Smooth muscle cell (in vitro differentiated cells): ENCODE measurements around the gene PTH1R. TPM values are rescaled to one million over a fixed set of nuclear protein-coding genes. Genes with fewer than 3 reads are reported as not detected.

ENCODE experiments used
- DNase-seq: peaks from one replicate; lab custom pipeline; 2025; ENCODE audit not compliant: unreplicated experiment; lab: John Stamatoyannopoulos, UW
- H2AFZ ChIP-seq: fragments of 200-600 bp; sonication (generic); 2 replicates; pipeline ENCODE4 v1.6.0; 2016; ENCODE audit warnings: antibody characterized with exemption, low read depth, mild to moderate bottlenecking
- H3F3A ChIP-seq: fragments of 200-600 bp; sonication (generic); 2 replicates; pipeline ENCODE4 v1.6.0; 2017; ENCODE audit warnings: antibody characterized with exemption, low read depth
- H3K27ac ChIP-seq: fragments of 200-600 bp; sonication (generic); 2 replicates; pipeline ENCODE4 v1.5.1; 2016; ENCODE audit warnings: low read depth, mild to moderate bottlenecking
- H3K27me3 ChIP-seq: fragments of 200-600 bp; sonication (generic); 2 replicates; pipeline ENCODE4 v1.6.1; 2016; ENCODE audit warnings: low read depth, mild to moderate bottlenecking
- H3K36me3 ChIP-seq: fragments of 200-600 bp; sonication (generic); 2 replicates; pipeline ENCODE4 v1.5.1; 2016; ENCODE audit warnings: low read depth
- H3K4me1 ChIP-seq: fragments of 200-600 bp; sonication (generic); 2 replicates; pipeline ENCODE4 v1.5.1; 2016; ENCODE audit warnings: low read depth
- H3K4me2 ChIP-seq: fragments of 200-600 bp; sonication (generic); 2 replicates; pipeline ENCODE4 v1.6.0; 2016; ENCODE audit warnings: mild to moderate bottlenecking
- H3K4me3 ChIP-seq: fragments of 200-600 bp; sonication (generic); 2 replicates; pipeline ENCODE4 v1.5.1; 2016; ENCODE audit warnings: mild to moderate bottlenecking
- H3K79me2 ChIP-seq: fragments of 200-600 bp; sonication (generic); 2 replicates; pipeline ENCODE4 v1.6.0; 2016; ENCODE audit warnings: low read depth, mild to moderate bottlenecking
- H3K9ac ChIP-seq: fragments of 200-600 bp; sonication (generic); 2 replicates; pipeline ENCODE4 v1.6.0; 2016; ENCODE audit warnings: low read depth
- H3K9me3 ChIP-seq: fragments of 200-600 bp; sonication (generic); replicated peaks from 2 replicates; pipeline ENCODE4 v1.5.1; 2016; ENCODE audit warnings: low read depth
- H4K20me1 ChIP-seq: fragments of 200-600 bp; sonication (generic); 2 replicates; pipeline ENCODE4 v1.6.0; 2016; ENCODE audit warnings: low read depth
- CTCF ChIP-seq: fragments of 200-600 bp; sonication (generic); IDR thresholded peaks from 2 replicates; pipeline ENCODE4 v1.5.1; 2017; ENCODE audit warnings: borderline replicate concordance, mild to moderate bottlenecking, antibody characterized with exemption; ENCODE audit not compliant: insufficient read depth, poor library complexity, severe bottlenecking
- WGBS: methylation state at CpG from one replicate; pipeline ENCODE4 v1.1.7; 2016; ENCODE audit warnings: low lambda C conversion rate; 5-methylcytosine and 5-hydroxymethylcytosine counted together
- polyA plus RNA-seq: library from polyadenylated mRNA; unstranded; fragments of >200 nt; fragmentation: Nextera tagmentation; extraction: Ambion mirVana; gene quantifications from 2 replicates; pipeline ENCODE4 v1.2.1, GENCODE V29; 2016
- total RNA-seq: library from RNA; depleted of rRNA; stranded (reverse); fragments of >200 nt; gene quantifications from 2 replicates; pipeline ENCODE4 v1.2.3, GENCODE V29; 2014

The PTH1R gene
- total and polyA plus RNA-seq, 2 experiments from 2014 or later: 17.7 to 50.6 TPM

- peaks cover 7% of the 10 kb centered on the region for H3K79me2 ChIP-seq
- no peaks in the 10 kb centered on the region for H3K36me3 ChIP-seq
Observed at GRCh38 chr3:46926039-46926438, 48.5 kb downstream of the PTH1R start.

DNA sequence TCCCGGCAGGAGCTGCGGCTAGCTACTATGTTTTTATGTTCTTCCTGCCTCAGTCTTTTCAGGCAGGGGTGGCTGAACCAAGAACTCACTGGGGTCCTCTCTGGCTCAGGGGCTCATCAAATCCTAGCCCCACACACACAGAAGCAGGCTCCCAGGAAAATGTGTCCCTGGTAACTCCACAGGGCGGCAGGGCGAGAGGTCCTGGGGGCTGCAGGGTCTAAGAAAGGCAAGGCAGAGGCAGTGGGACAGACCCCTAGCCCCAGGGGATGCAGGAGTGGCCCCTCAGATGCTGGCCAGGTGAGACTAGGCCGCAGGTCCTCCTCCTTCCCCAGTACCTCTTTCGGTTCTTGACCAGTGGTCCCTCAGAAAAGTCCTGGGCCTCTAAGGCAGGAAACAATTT lies 48.9 kb downstream of the PTH1R start:
- Histone ChIP-seq H3K9ac (no peak overlapping the region), H3K4me1 (no peaks in the 10 kb centered on the region), H3K4me2 (no peak overlapping the region), H3K79me2 (peaks cover 7% of the 10 kb centered on the region), H3K27me3 (no peaks in the 10 kb centered on the region), H3F3A (no peaks in the 10 kb centered on the region), H2AFZ (no peak overlapping the region), H3K4me3 (no peak overlapping the region), H3K9me3 (no peaks in the 10 kb centered on the region), H3K36me3 (no peaks in the 10 kb centered on the region), H4K20me1 (peaks cover 77% of the 10 kb centered on the region), H3K27ac (no peak overlapping the region)
- no peak for TF ChIP-seq CTCF
- 100% methylated on average over 6 of the region's 6 CpGs for WGBS
- no peak for DNase-seq

More at GRCh38 chr3:46926039-46926438, 48.5 kb downstream of the PTH1R start:
- no peak overlapping the region for H3K4me3 ChIP-seq
- H3K27ac ChIP-seq: no peak overlapping the region
- H3K9me3 ChIP-seq: no peaks in the 10 kb centered on the region
- no peak overlapping the region for H2AFZ ChIP-seq
- no peak overlapping the region for H3K9ac ChIP-seq
- no peak for DNase-seq
- H3F3A ChIP-seq: no peaks in the 10 kb centered on the region
- H4K20me1 ChIP-seq: peaks cover 73% of the 10 kb centered on the region
- WGBS: 76% methylated on average over 6 of the region's 6 CpGs
- no peak for TF ChIP-seq CTCF
- no peaks in the 10 kb centered on the region for H3K27me3 ChIP-seq
- no peaks in the 10 kb centered on the region for H3K4me1 ChIP-seq
- H3K4me2 ChIP-seq: no peak overlapping the region

- Histone ChIP-seq H3K27ac (no peak overlapping the region), H3F3A (no peaks in the 10 kb centered on the region), H3K9me3 (no peaks in the 10 kb centered on the region), H3K9ac (no peak overlapping the region), H3K27me3 (no peaks in the 10 kb centered on the region), H4K20me1 (peaks cover 84% of the 10 kb centered on the region), H3K4me3 (no peak overlapping the region), H3K4me1 (peaks cover 3% of the 10 kb centered on the region), H3K79me2 (peaks cover 11% of the 10 kb centered on the region), H3K4me2 (no peak overlapping the region), H3K36me3 (no peaks in the 10 kb centered on the region), H2AFZ (no peak overlapping the region)
- 91% methylated on average over 15 of the region's 15 CpGs for WGBS
- no peak for TF ChIP-seq CTCF
- DNase-seq: no peak
Observed at GRCh38 chr3:46926871-46927717, 49.6 kb downstream of the PTH1R start.

DNA sequence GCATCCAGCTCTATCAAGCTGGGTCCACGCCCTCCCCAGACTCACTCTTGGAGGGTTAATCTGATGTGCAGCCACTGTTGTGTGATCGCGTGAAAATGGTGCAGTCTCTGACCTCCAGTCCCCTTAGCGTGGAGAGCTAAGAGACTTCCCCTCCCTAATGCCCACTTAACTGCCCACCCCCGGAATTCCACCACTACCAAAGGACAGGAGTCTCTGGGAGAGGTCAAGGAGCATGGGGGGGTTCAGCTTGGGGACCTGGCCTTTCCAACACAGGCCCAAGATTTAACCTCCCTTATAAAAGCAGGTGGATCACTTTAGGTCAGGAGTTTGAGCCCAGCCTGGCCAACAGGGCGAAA lies 50.2 kb downstream of the PTH1R start:
- H3K27me3 ChIP-seq: no peaks in the 10 kb centered on the region
- no peak overlapping the region for H3K4me3 ChIP-seq
- H2AFZ ChIP-seq: no peak overlapping the region
- TF ChIP-seq CTCF: no peak
- H3K79me2 ChIP-seq: peaks cover 18% of the 10 kb centered on the region
- H3K4me2 ChIP-seq: no peak overlapping the region
- no peak overlapping the region for H3K9ac ChIP-seq
- no peaks in the 10 kb centered on the region for H3K36me3 ChIP-seq
- DNase-seq: no peak
- H3K27ac ChIP-seq: no peak overlapping the region
- H3F3A ChIP-seq: no peaks in the 10 kb centered on the region
- WGBS: 98% methylated on average over 6 of the region's 6 CpGs
- peaks cover 88% of the 10 kb centered on the region for H4K20me1 ChIP-seq
- peaks cover 3% of the 10 kb centered on the region for H3K4me1 ChIP-seq
- no peaks in the 10 kb centered on the region for H3K9me3 ChIP-seq
